ENCODE results near the gene PSMC2. TPM values are rescaled to one million over a fixed set of nuclear protein-coding genes. Genes with fewer than 3 reads are reported as not detected.
A peak's percentile ranks its signal among the peaks of the same experiment; 100 is the strongest.

Gene PSMC2
- total RNA-seq, 2 donors from 2014 or later, result 27.0 to 40.5 TPM

- ATAC-seq (no peak), DNase-seq (no peak)
- no peak overlapping the region for H3K27ac ChIP-seq
- no peaks in the 10 kb centered on the region for H3K4me1 ChIP-seq
- 78 to 88% methylated on average over 2 of the region's 2 CpGs for WGBS, 2 donors
- no peak overlapping the region for H3K4me3 ChIP-seq
- no peaks in the 10 kb centered on the region for H3K27me3 ChIP-seq
- no peaks in the 10 kb centered on the region for H3K9me3 ChIP-seq
- TF ChIP-seq POLR2A (IDR thresholded peaks at IDR 0.05), result no peak
- TF ChIP-seq CTCF (IDR thresholded peaks at IDR 0.05), result no peak
- peaks cover 0 to 5% of the 10 kb centered on the region in 2 donors for H3K36me3 ChIP-seq (replicated peaks in 1 of 2; ENCODE audit: insufficient read depth in 1 of 2, low read depth in 2 of 2)
- intact Hi-C loops (cut with DNase I), result no loop called here
Observed at GRCh38 chr7:103336761-103337160, 10.7 kb upstream of the PSMC2 start.

DNA sequence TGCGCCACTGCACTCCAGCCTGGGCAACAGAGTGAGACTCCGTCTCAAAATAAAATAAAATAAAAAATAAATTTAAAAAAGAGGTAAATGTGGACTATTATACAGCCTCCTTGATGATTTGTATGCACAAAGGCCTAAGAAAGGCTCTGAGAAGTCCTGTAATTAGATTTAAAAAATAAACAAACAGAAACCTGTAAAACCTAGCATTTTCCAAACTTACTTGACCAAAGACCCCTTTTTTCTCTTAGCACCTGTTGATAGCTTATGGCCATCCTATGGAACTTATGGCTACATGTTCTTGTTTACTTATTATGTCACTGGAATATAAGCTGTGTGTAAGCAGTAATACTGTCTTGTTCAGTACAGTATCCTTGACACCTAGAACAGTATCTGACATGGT is 8.6 kb upstream of the PSMC2 start:
- 98 to 100% methylated on average over 2 of the region's 2 CpGs for WGBS, 2 donors
- no peak for TF ChIP-seq POLR2A (IDR thresholded peaks at IDR 0.05)
- H3K27me3 ChIP-seq, result no peaks in the 10 kb centered on the region
- peaks cover 0 to 5% of the 10 kb centered on the region in 2 donors for H3K36me3 ChIP-seq (replicated peaks in 1 of 2; ENCODE audit: insufficient read depth in 1 of 2, low read depth in 2 of 2)
- no peak overlapping the region for H3K27ac ChIP-seq
- intact Hi-C loops (cut with DNase I), result no loop called here
- no peak for ATAC-seq
- DNase-seq, result no peak
- H3K4me3 ChIP-seq, result no peak overlapping the region
- H3K4me1 ChIP-seq, result peaks cover 15% of the 10 kb centered on the region
- H3K9me3 ChIP-seq, result no peaks in the 10 kb centered on the region

- Histone ChIP-seq H3K27me3 (no peaks in the 10 kb centered on the region), H3K4me3 (no peak overlapping the region), H3K9me3 (no peaks in the 10 kb centered on the region), H3K36me3 (replicated peaks in 1 of 2; ENCODE audit: insufficient read depth in 1 of 2, low read depth in 2 of 2) (peaks cover 0 to 3% of the 10 kb centered on the region in 2 donors), H3K4me1 (peaks cover 15% of the 10 kb centered on the region), H3K27ac (no peak overlapping the region)
- TF ChIP-seq CTCF (IDR thresholded peaks at IDR 0.05) (no peak), POLR2A (IDR thresholded peaks at IDR 0.05) (no peak)
- 83 to 85% methylated on average over 2 of the region's 2 CpGs for WGBS, 2 donors
- DNase-seq (no peak), ATAC-seq (no peak)
- intact Hi-C loops (cut with DNase I), result no loop called here
Observed at GRCh38 chr7:103341466-103341865, 6.0 kb upstream of the PSMC2 start.

DNA sequence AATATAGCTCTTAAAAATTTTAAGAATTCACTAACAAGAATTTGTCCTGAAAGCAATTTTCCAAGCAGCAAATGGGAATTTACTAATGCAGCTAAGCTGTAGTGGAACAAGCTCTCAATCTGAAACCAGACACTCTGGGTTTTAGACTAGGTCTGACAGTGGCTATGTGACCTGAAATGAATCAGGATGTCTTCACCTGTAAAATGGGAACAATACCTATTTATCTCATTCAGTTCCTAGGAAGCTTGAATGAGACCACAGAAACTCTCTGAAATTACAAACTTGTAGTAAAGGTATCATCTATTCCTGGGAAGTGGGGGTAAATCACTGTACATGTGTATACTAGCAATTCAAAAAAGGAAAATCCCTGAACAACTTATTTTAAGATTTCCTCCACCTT is 4.1 kb upstream of the PSMC2 start:
- TF ChIP-seq CTCF (IDR thresholded peaks at IDR 0.05) (no peak), POLR2A (IDR thresholded peaks at IDR 0.05) (no peak)
- H3K36me3 ChIP-seq (replicated peaks in 1 of 2; ENCODE audit: insufficient read depth in 1 of 2, low read depth in 2 of 2), result peaks cover 0 to 3% of the 10 kb centered on the region in 2 donors
- H3K4me3 ChIP-seq, result no peak overlapping the region
- H3K9me3 ChIP-seq, result no peaks in the 10 kb centered on the region
- DNase-seq, result no peak
- ATAC-seq, result no peak
- peaks cover 21% of the 10 kb centered on the region for H3K4me1 ChIP-seq
- H3K27ac ChIP-seq, result no peak overlapping the region
- H3K27me3 ChIP-seq, result no peaks in the 10 kb centered on the region
- intact Hi-C loops (cut with DNase I), result no loop called here

DNA sequence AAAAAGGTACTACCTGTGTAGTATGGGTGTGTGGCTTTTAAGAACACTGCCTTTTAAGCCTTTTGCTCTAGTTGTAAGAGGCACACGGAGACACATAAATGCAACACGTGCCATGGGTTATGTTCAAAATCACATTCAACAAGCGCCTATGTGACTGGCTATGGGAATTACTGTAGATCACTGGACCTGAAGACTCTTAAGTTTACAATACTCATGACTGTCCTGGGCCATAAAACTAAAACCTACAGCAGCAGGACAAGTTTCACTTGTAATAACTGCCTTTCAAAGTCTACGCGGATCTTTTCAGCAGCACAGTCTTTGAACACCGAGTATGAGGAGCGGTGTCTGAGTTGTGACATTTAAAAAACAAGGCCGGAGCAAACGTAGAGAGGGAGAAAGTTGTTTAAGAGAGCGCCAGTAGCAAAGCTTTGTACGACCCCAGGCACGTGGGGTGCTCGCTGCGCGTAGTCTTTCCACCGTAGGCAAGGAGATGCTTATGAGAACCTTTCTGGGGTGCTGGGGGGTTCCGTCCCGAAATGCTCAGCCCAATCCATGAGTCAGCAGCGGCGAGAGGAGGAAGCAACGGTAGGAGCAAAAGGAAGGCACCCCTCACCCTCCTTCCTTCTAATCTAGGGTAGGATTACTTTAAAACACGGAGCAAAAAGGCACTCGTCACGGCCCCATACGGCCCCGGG is 3.5 kb upstream of the PSMC2 start:
- WGBS, 2 donors, result 1 to 2% methylated on average over 26 of the region's 26 CpGs
- TF ChIP-seq CTCF (IDR thresholded peaks at IDR 0.05), result no peak
- no peak for TF ChIP-seq POLR2A (IDR thresholded peaks at IDR 0.05)
- no peaks in the 10 kb centered on the region for H3K9me3 ChIP-seq
- intact Hi-C loops (cut with DNase I), result no loop called here
- peaks cover 27% of the 10 kb centered on the region for H3K4me1 ChIP-seq
- ATAC-seq (peak; percentile 30), DNase-seq (peak; percentile 16 to 38 (median 33))
- no peaks in the 10 kb centered on the region for H3K27me3 ChIP-seq
- H3K4me3 ChIP-seq, result peak overlapping the region; percentile 87 to 97
- peaks cover 0 to 3% of the 10 kb centered on the region in 2 donors for H3K36me3 ChIP-seq (replicated peaks in 1 of 2; ENCODE audit: insufficient read depth in 1 of 2, low read depth in 2 of 2)
- peak overlapping the region in 3 of 4 donors; percentile 61 to 88 (median 84) for H3K27ac ChIP-seq
